HL-60 (cell line): ENCODE measurements around the gene RPS24.

ENCODE experiments used
- GABPA ChIP-seq: IDR thresholded peaks from 2 replicates; pipeline ENCODE4 v1.6.1; 2012; ENCODE audit warnings: low read depth
- POLR2AphosphoS5 ChIP-seq: IDR thresholded peaks from 2 replicates; pipeline ENCODE4 v1.6.1; 2012; ENCODE audit warnings: low read depth
- REST ChIP-seq: IDR thresholded peaks from 2 replicates; pipeline ENCODE4 v1.6.1; 2012; ENCODE audit warnings: low read depth; ENCODE audit not compliant: insufficient replicate concordance
- SPI1 ChIP-seq: IDR thresholded peaks from 2 replicates; pipeline ENCODE4 v1.6.1; 2012; ENCODE audit warnings: low read depth, mild to moderate bottlenecking, borderline replicate concordance
- TF ChIP-seq, protein P1 (sequence below): IDR thresholded peaks from one replicate; pipeline ENCODE4 v1.5.1; 2011; ENCODE audit warnings: low read length, control low read depth, inconsistent platforms; ENCODE audit not compliant: insufficient read depth

DNA sequence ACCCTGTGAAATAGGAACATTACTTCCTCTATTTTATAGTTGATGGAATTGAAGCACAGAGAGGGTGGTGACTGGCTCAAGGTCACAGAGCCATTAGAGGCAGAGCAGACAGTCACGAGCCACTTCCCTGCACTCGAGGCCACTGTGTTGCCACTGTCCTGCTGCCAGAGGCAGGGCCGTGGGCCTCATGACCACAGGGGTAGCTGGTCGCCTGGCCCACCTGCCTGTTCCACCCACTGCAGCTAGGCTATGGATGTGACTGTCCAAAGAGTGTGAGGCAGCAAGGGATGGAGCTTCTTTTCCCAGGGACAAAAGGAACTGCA lies 38.2 kb downstream of the RPS24 start:
- TF ChIP-seq, protein P1, sequence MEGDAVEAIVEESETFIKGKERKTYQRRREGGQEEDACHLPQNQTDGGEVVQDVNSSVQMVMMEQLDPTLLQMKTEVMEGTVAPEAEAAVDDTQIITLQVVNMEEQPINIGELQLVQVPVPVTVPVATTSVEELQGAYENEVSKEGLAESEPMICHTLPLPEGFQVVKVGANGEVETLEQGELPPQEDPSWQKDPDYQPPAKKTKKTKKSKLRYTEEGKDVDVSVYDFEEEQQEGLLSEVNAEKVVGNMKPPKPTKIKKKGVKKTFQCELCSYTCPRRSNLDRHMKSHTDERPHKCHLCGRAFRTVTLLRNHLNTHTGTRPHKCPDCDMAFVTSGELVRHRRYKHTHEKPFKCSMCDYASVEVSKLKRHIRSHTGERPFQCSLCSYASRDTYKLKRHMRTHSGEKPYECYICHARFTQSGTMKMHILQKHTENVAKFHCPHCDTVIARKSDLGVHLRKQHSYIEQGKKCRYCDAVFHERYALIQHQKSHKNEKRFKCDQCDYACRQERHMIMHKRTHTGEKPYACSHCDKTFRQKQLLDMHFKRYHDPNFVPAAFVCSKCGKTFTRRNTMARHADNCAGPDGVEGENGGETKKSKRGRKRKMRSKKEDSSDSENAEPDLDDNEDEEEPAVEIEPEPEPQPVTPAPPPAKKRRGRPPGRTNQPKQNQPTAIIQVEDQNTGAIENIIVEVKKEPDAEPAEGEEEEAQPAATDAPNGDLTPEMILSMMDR, result no peak
- TF ChIP-seq POLR2AphosphoS5, result no peak
- TF ChIP-seq REST, result no peak
- no peak for TF ChIP-seq GABPA
- no peak for TF ChIP-seq SPI1
